ENCODE measurements around the gene ZMYND10.

The ZMYND10 gene

DNA sequence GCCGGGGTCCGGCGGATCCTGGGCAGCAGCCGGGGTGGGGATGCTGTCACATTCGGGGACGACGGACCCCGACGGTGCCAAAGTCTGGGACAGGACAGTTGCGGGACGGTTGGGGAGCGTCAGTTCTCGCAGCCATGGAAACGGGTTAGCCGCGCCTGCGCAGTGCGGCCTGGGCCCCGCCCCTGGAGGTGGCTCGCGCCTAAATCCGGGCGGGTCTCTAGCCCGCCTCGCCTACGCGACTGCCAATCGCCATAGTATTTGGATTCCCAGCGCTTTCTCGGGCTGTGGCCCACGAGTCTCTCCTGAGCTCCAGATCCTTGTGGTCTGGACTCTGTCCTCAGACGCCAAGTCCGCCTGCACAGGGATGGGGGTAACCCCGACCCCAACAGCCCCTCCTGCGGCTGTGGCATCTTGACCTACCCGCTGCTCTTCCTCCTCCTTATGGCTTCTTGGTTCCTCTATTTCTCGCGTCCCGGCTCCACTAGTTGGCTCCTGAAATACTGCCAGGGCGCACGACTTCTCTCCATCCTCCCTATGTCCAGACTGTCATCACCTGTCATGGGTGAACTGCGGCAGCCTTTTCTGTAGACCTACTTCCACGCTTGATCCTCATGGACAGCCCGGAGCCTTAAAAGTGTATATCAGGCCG is at the start of gene ZMYND10:
TSS of gene ZMYND10 (minus strand) at position 147 of the 649 bp plus-strand sequence. CDS start 153 bp downstream, outside the sequence.
- intact Hi-C loops (cut with micrococcal nuclease) = loop anchor here (5.0 kb wide), 2 partner anchors 92 to 267 kb away; partner anchors contain the start of gene CISH
- Mint-ChIP-seq H3K4me1 (ENCODE audit: low read depth) (peaks cover 88% of the 10 kb centered on the region), H3K27ac (peak within 1 kb of the TSS; percentile 85), H3K27me3 (no peaks in the 10 kb centered on the region), H3K4me3 (peak within 1 kb of the TSS; percentile 88), H3K36me3 (ENCODE audit: low read depth) (peaks cover 23% of the 10 kb centered on the region), H3K9me3 (no peaks in the 10 kb centered on the region)

- H3K4me3 Mint-ChIP-seq = no peak overlapping the region
- no peaks in the 10 kb centered on the region for H3K9me3 Mint-ChIP-seq
- H3K4me1 Mint-ChIP-seq (ENCODE audit: low read depth) = peaks cover 20% of the 10 kb centered on the region
- H3K36me3 Mint-ChIP-seq (ENCODE audit: low read depth) = no peaks in the 10 kb centered on the region
- no peak overlapping the region for H3K27ac Mint-ChIP-seq
- intact Hi-C loops (cut with micrococcal nuclease) = no loop called here
- H3K27me3 Mint-ChIP-seq = no peaks in the 10 kb centered on the region
These were observed 47.5 kb upstream of the ZMYND10 start for GRCh38 chr3:50393061-50393460.

DNA sequence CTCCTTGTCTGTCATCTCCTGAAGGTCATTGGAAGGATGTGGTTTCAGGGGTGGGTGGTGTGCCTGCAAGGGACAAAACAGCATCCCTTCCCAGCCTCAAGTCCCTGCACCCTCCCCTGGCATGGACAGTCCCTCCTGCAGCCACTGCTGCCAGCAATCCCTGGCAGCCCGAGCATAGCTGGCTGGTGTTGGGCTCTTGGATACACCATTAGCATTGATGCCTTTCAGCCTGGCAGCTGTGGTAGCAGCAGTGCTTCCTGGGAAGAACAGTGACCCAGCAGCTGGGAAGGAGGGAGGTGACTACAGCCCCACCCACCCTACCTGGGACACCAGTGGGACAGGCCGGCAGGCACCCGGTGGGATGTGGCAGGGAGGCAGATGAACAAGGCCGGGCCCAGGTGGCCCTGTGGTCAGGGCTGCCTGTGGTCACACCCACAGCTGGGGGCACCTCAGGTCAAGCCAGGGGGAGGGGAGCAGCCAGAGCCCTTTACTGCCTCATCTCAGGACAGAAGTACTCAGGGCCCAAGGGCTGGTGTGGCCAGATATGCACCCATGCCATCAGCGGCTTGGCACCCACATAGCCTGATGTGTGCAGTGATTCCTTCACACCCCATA is 46.7 kb upstream of the ZMYND10 start:
- intact Hi-C loops (cut with micrococcal nuclease) = no loop called here

DNA sequence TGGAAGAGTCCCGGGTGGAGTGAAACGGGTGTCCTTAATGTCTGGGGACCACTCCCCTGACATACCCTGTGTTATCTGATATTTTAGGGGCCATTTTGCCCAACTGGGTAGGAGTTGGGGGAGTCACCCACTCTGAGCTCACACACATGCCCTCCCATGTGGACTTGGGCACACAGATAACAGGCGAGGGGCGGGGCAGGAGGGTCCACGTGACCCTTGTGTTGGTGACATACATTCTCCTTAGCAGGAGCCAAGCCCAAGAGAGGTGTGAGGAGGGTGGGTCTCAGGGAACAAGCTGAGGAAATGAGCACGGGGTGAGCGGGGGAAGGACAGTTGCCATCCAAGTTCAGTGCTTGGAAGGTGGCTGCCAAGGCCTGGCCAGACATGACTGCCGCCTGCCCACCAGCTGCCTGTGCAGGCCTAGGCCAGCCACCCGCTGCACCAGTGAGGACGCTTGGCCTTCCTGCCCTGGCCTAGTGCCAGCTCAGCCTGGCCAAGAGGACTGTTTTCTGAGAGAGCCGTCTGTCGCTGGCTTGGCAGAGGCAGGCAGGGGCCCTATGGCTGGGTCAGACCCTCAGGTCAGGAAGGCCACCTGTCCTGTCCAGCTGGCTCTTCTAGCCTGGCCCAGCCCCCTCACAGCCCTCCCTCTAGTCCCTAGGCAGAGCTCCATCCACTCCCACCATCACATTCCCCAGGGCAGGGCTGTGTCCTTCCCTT is 45.1 kb upstream of the ZMYND10 start:
- H3K4me1 Mint-ChIP-seq (ENCODE audit: low read depth) = peaks cover 12% of the 10 kb centered on the region
- intact Hi-C loops (cut with micrococcal nuclease) = no loop called here
- no peaks in the 10 kb centered on the region for H3K9me3 Mint-ChIP-seq
- H3K27me3 Mint-ChIP-seq = peaks cover 2% of the 10 kb centered on the region
- no peaks in the 10 kb centered on the region for H3K36me3 Mint-ChIP-seq (ENCODE audit: low read depth)
- no peak overlapping the region for H3K4me3 Mint-ChIP-seq
- H3K27ac Mint-ChIP-seq = no peak overlapping the region

More for the DNA sequence above, 46.7 kb upstream of the ZMYND10 start:
- H3K9me3 Mint-ChIP-seq = no peaks in the 10 kb centered on the region
- H3K27ac Mint-ChIP-seq = no peak overlapping the region
- H3K4me3 Mint-ChIP-seq = no peak overlapping the region
- H3K4me1 Mint-ChIP-seq (ENCODE audit: low read depth) = peaks cover 20% of the 10 kb centered on the region
- H3K27me3 Mint-ChIP-seq = no peaks in the 10 kb centered on the region
- H3K36me3 Mint-ChIP-seq (ENCODE audit: low read depth) = no peaks in the 10 kb centered on the region

DNA sequence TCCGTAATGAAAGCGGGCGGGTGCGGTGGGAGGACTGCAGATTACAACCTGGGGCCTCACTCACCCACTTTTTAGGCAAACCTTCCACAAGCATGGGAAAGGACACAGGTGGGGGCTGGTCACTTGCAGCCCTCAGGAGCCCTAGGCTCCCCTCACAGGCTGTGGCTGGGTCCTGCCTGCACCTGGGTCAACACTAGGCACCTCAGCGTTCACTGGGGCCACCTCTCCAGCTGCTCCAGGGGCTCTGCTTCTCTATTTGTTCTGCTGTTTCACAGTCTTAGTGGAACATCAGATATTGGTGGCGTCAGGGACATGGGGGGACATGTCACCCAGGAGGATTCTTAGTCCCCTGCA is 43.9 kb upstream of the ZMYND10 start:
- Mint-ChIP-seq H3K9me3 (no peaks in the 10 kb centered on the region), H3K27ac (no peak overlapping the region), H3K36me3 (ENCODE audit: low read depth) (no peaks in the 10 kb centered on the region), H3K27me3 (peaks cover 10% of the 10 kb centered on the region), H3K4me1 (ENCODE audit: low read depth) (peaks cover under 1% of the 10 kb centered on the region), H3K4me3 (no peak overlapping the region)
- intact Hi-C loops (cut with micrococcal nuclease) = no loop called here

GRCh38 chr3:50388720-50389413 is 43.3 kb upstream of the ZMYND10 start:
- Mint-ChIP-seq H3K27ac (no peak overlapping the region), H3K9me3 (no peaks in the 10 kb centered on the region), H3K4me3 (no peak overlapping the region), H3K4me1 (ENCODE audit: low read depth) (no peaks in the 10 kb centered on the region), H3K36me3 (ENCODE audit: low read depth) (no peaks in the 10 kb centered on the region), H3K27me3 (peaks cover 10% of the 10 kb centered on the region)
- intact Hi-C loops (cut with micrococcal nuclease) = no loop called here

GRCh38 chr3:50388016-50388719 is 42.6 kb upstream of the ZMYND10 start:
- Mint-ChIP-seq H3K9me3 (no peaks in the 10 kb centered on the region), H3K4me1 (ENCODE audit: low read depth) (no peaks in the 10 kb centered on the region), H3K27ac (no peak overlapping the region), H3K36me3 (ENCODE audit: low read depth) (no peaks in the 10 kb centered on the region), H3K27me3 (peaks cover 10% of the 10 kb centered on the region), H3K4me3 (no peak overlapping the region)
- intact Hi-C loops (cut with micrococcal nuclease) = no loop called here

DNA sequence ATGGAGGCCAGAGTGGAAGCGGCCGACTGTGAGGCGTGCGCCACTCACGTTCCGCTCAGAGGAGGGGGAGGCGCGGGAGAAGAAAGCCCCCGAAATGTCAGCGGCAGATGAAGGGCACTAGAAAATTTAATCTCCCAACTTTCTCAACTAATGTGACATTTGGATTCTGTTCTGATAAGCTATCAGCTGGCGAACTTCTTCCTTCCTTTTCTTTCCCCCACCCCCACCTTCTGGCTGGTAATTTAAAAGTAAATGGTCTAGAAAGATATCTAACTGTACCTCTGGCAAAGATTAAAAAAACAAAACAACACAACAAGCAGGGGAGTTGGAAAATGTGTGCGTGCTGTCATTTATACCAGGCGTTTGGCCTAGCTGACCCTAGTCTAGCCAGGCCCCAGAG is 40.2 kb upstream of the ZMYND10 start:
- no peaks in the 10 kb centered on the region for H3K36me3 Mint-ChIP-seq (ENCODE audit: low read depth)
- intact Hi-C loops (cut with micrococcal nuclease) = no loop called here
- H3K4me1 Mint-ChIP-seq (ENCODE audit: low read depth) = no peaks in the 10 kb centered on the region
- peaks cover 10% of the 10 kb centered on the region for H3K27me3 Mint-ChIP-seq
- H3K27ac Mint-ChIP-seq = no peak overlapping the region
- H3K9me3 Mint-ChIP-seq = no peaks in the 10 kb centered on the region
- no peak overlapping the region for H3K4me3 Mint-ChIP-seq

DNA sequence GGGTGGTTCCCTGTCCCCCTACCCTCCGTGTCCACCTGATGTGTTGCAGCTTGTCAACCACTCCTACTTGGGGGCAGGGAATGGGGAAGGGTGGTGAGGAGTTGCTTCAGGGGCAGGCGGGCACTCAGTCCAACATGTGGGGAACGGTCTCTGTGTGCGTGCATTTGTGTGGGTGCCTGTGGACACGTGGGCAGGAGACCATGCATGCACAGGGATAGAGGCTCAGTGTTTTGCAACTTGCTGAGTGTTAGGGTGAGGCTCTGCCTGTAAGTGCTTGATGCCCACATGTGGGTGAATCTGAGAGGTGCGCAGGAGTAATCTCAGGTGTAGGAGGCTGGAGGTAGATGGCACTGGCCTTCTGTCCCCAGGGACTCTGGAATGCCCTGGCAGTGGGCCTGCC is 38.2 kb upstream of the ZMYND10 start:
- Mint-ChIP-seq H3K9me3 (no peaks in the 10 kb centered on the region), H3K4me3 (no peak overlapping the region), H3K36me3 (ENCODE audit: low read depth) (no peaks in the 10 kb centered on the region), H3K27ac (no peak overlapping the region), H3K4me1 (ENCODE audit: low read depth) (no peaks in the 10 kb centered on the region), H3K27me3 (peaks cover 14% of the 10 kb centered on the region)
- intact Hi-C loops (cut with micrococcal nuclease) = no loop called here

DNA sequence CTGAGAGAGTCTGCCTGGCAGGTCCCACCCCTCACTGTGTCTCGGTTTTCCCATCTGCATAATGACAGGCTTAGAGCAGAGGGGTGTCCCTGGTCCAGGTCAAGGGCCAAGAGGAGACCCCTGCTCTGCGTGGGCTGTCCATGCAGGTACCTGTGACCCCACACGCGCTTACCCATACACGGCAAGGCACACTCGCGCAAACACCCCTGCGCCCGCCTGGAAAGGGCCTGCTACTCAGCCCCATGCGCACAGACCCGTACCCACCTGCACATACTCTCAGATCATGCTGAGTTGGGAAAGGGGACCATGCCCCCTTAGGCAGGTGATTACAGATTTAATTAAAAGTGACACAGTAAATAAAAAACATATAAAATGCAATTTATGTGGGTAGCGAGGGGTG is 37.2 kb upstream of the ZMYND10 start:
- Mint-ChIP-seq H3K9me3 (no peaks in the 10 kb centered on the region), H3K4me3 (no peak overlapping the region), H3K27me3 (peaks cover 14% of the 10 kb centered on the region), H3K36me3 (ENCODE audit: low read depth) (no peaks in the 10 kb centered on the region), H3K27ac (no peak overlapping the region), H3K4me1 (ENCODE audit: low read depth) (no peaks in the 10 kb centered on the region)
- intact Hi-C loops (cut with micrococcal nuclease) = no loop called here

DNA sequence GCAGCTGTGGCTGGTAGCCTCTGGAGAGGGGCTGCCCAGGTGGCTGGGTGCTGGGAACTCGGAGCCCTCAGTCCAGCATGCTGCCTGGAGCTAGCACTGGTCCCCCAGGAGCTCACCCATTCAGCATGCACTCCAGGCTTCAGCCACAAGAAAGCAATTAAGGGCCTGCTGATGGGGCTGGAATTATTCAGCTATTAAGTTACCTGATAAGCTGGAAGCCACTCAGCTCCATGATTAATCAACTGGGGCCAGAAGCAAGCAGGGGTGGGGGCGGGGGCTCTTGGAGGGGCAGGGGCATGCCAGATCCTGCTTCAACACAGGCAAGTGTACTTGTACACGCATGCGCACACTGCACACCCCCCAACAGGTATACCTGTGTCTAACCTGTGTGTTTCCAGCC is 35.9 kb upstream of the ZMYND10 start:
- Mint-ChIP-seq H3K4me1 (ENCODE audit: low read depth) (no peaks in the 10 kb centered on the region), H3K9me3 (no peaks in the 10 kb centered on the region), H3K4me3 (no peak overlapping the region), H3K36me3 (ENCODE audit: low read depth) (no peaks in the 10 kb centered on the region), H3K27me3 (peaks cover 14% of the 10 kb centered on the region), H3K27ac (no peak overlapping the region)
- intact Hi-C loops (cut with micrococcal nuclease) = no loop called here

GRCh38 chr3:50380405-50381085 is 35.0 kb upstream of the ZMYND10 start:
- H3K4me3 Mint-ChIP-seq = no peak overlapping the region
- no peak overlapping the region for H3K27ac Mint-ChIP-seq
- H3K27me3 Mint-ChIP-seq = peaks cover 11% of the 10 kb centered on the region

GRCh38 chr3:50378757-50379156 is 33.2 kb upstream of the ZMYND10 start:
- Mint-ChIP-seq H3K9me3 (no peaks in the 10 kb centered on the region), H3K4me1 (ENCODE audit: low read depth) (peaks cover 1% of the 10 kb centered on the region), H3K27ac (no peak overlapping the region), H3K4me3 (no peak overlapping the region), H3K36me3 (ENCODE audit: low read depth) (no peaks in the 10 kb centered on the region), H3K27me3 (peaks cover 8% of the 10 kb centered on the region)
- intact Hi-C loops (cut with micrococcal nuclease) = no loop called here

More at GRCh38 chr3:50380405-50381085, 35.0 kb upstream of the ZMYND10 start:
- intact Hi-C loops (cut with micrococcal nuclease) = no loop called here
- Mint-ChIP-seq H3K4me1 (ENCODE audit: low read depth) (no peaks in the 10 kb centered on the region), H3K9me3 (no peaks in the 10 kb centered on the region), H3K36me3 (ENCODE audit: low read depth) (no peaks in the 10 kb centered on the region)

All from dendritic cell treated with granulocyte-macrophage colony-stimulating factor and Interleukin-4, amounts not matched to agents 40 ng/mL and 50 ng/mL, for 4 days (primary cell).